Spinal cord (tissue), 10 donors: ENCODE results near the gene IRS2. TPM values are rescaled to one million over a fixed set of nuclear protein-coding genes. Genes with fewer than 3 reads are reported as not detected.

Experiments used
- DNase-seq, 6 donors: peaks; one replicate each; pipeline versions ENCODE4 v3.0.0 to v3.0.0-alpha.2; 2013 to 2015; ENCODE audit warnings: low spot score in 6 of 6, low read depth in 4 of 6
- H3K27ac ChIP-seq: one replicate; pipeline ENCODE4 v1.5.1; 2013; ENCODE audit warnings: low read depth, low read length, control low read depth
- H3K27me3 ChIP-seq: one replicate; pipeline ENCODE4 v1.6.1; 2013; ENCODE audit warnings: low read length; ENCODE audit not compliant: control insufficient read depth, insufficient read depth
- H3K36me3 ChIP-seq: one replicate; pipeline ENCODE4 v1.6.1; 2013; ENCODE audit warnings: low read length; ENCODE audit not compliant: control insufficient read depth, insufficient read depth
- H3K4me1 ChIP-seq: one replicate; pipeline ENCODE4 v1.6.1; 2013; ENCODE audit warnings: low read length; ENCODE audit not compliant: control insufficient read depth, insufficient read depth
- H3K4me3 ChIP-seq: one replicate; pipeline ENCODE4 v1.5.1; 2013; ENCODE audit warnings: low read depth, low read length, control low read depth
- H3K9me3 ChIP-seq: one replicate; pipeline ENCODE4 v1.6.1; 2013; ENCODE audit warnings: low read length; ENCODE audit not compliant: control insufficient read depth, insufficient read depth
- WGBS: methylation state at CpG from one replicate; pipeline ENCODE4 v1.1.5; 2013; ENCODE audit warnings: missing lambda C conversion rate; ENCODE audit not compliant: insufficient coverage; 5-methylcytosine and 5-hydroxymethylcytosine counted together
- polyA plus RNA-seq, 2 donors: library from polyadenylated mRNA; unstranded; fragments of 120-200 nt; gene quantifications; one replicate each; pipeline ENCODE4 v1.2.1, GENCODE V29; 2013; ENCODE audit not compliant: insufficient read length in 2 of 2
- total RNA-seq, 2 donors: library from RNA; depleted of rRNA in 1 of 2; stranded (reverse); fragments of 120-200 nt in 1 of 2; fragments of >200 nt in 1 of 2; gene quantifications; one replicate each; pipeline versions ENCODE4 v1.2.3 to v1.2.4, GENCODE V29; 2013 to 2014
- donor health status: healthy.

The IRS2 gene
- total and polyA plus RNA-seq, 4 donors = 6.2 to 19.0 (median 14.5) TPM

- DNase-seq = no peak
- H3K36me3 ChIP-seq = no peaks in the 10 kb centered on the region
- no peak overlapping the region for H3K27ac ChIP-seq
- H3K4me3 ChIP-seq = no peak overlapping the region
- H3K9me3 ChIP-seq = no peaks in the 10 kb centered on the region
- WGBS = 100% methylated on average over 1 of the region's 6 CpGs
- no peaks in the 10 kb centered on the region for H3K27me3 ChIP-seq
- H3K4me1 ChIP-seq = no peaks in the 10 kb centered on the region
These were observed 33.5 kb upstream of the IRS2 start for GRCh38 chr13:109819874-109820273.

GRCh38 chr13:109818886-109819285 is 32.5 kb upstream of the IRS2 start:
- H3K27me3 ChIP-seq = no peaks in the 10 kb centered on the region
- WGBS = 90% methylated on average over 2 of the region's 5 CpGs
- no peaks in the 10 kb centered on the region for H3K36me3 ChIP-seq
- no peaks in the 10 kb centered on the region for H3K4me1 ChIP-seq
- H3K9me3 ChIP-seq = no peaks in the 10 kb centered on the region
- H3K4me3 ChIP-seq = no peak overlapping the region
- no peak overlapping the region for H3K27ac ChIP-seq
- DNase-seq = no peak

GRCh38 chr13:109817591-109818535 is 31.5 kb upstream of the IRS2 start:
- 60% methylated on average over 8 of the region's 9 CpGs for WGBS
- Histone ChIP-seq H3K36me3 (no peaks in the 10 kb centered on the region), H3K4me1 (no peaks in the 10 kb centered on the region), H3K27ac (no peak overlapping the region), H3K9me3 (no peaks in the 10 kb centered on the region), H3K4me3 (no peak overlapping the region), H3K27me3 (no peaks in the 10 kb centered on the region)
- DNase-seq = no peak

GRCh38 chr13:109816808-109817203 is 30.4 kb upstream of the IRS2 start:
- no peaks in the 10 kb centered on the region for H3K27me3 ChIP-seq
- H3K4me3 ChIP-seq = no peak overlapping the region
- H3K36me3 ChIP-seq = no peaks in the 10 kb centered on the region
- WGBS = no CpG with 5 or more reads among the region's 4 CpGs
- no peak for DNase-seq
- H3K27ac ChIP-seq = no peak overlapping the region
- H3K9me3 ChIP-seq = no peaks in the 10 kb centered on the region
- H3K4me1 ChIP-seq = no peaks in the 10 kb centered on the region

- no peaks in the 10 kb centered on the region for H3K36me3 ChIP-seq
- WGBS = 35% methylated on average over 2 of the region's 5 CpGs
- no peaks in the 10 kb centered on the region for H3K9me3 ChIP-seq
- H3K4me3 ChIP-seq = no peak overlapping the region
- no peak overlapping the region for H3K27ac ChIP-seq
- no peaks in the 10 kb centered on the region for H3K4me1 ChIP-seq
- peak in 2 of 6 donors; percentile 29 to 54 for DNase-seq
- no peaks in the 10 kb centered on the region for H3K27me3 ChIP-seq
These were observed 29.9 kb upstream of the IRS2 start for GRCh38 chr13:109816112-109816807.

- DNase-seq = no peak
- no peaks in the 10 kb centered on the region for H3K4me1 ChIP-seq
- no peaks in the 10 kb centered on the region for H3K9me3 ChIP-seq
- no peak overlapping the region for H3K27ac ChIP-seq
- H3K36me3 ChIP-seq = no peaks in the 10 kb centered on the region
- WGBS = 74% methylated on average over 3 of the region's 5 CpGs
- H3K4me3 ChIP-seq = no peak overlapping the region
- H3K27me3 ChIP-seq = no peaks in the 10 kb centered on the region
These were observed 29.3 kb upstream of the IRS2 start for GRCh38 chr13:109815651-109816050.

- peaks cover 3% of the 10 kb centered on the region for H3K4me1 ChIP-seq
- H3K36me3 ChIP-seq = no peaks in the 10 kb centered on the region
- H3K27ac ChIP-seq = no peak overlapping the region
- H3K27me3 ChIP-seq = no peaks in the 10 kb centered on the region
- H3K9me3 ChIP-seq = no peaks in the 10 kb centered on the region
- DNase-seq = no peak
- no peak overlapping the region for H3K4me3 ChIP-seq
These were observed 27.3 kb upstream of the IRS2 start for GRCh38 chr13:109813663-109814062.

GRCh38 chr13:109812382-109812781 is 26.0 kb upstream of the IRS2 start:
- H3K4me1 ChIP-seq = peaks cover 3% of the 10 kb centered on the region
- no peaks in the 10 kb centered on the region for H3K36me3 ChIP-seq
- WGBS = 97% methylated on average over 4 of the region's 8 CpGs
- H3K4me3 ChIP-seq = no peak overlapping the region
- H3K27me3 ChIP-seq = no peaks in the 10 kb centered on the region
- H3K27ac ChIP-seq = no peak overlapping the region
- no peak for DNase-seq
- no peaks in the 10 kb centered on the region for H3K9me3 ChIP-seq

- WGBS = 86% methylated on average over 19 of the region's 19 CpGs
These were observed 24.6 kb upstream of the IRS2 start for GRCh38 chr13:109810761-109811510.

More at GRCh38 chr13:109810761-109811510, 24.6 kb upstream of the IRS2 start:
- Histone ChIP-seq H3K27ac (no peak overlapping the region), H3K4me1 (peaks cover 3% of the 10 kb centered on the region), H3K9me3 (no peaks in the 10 kb centered on the region), H3K36me3 (no peaks in the 10 kb centered on the region), H3K4me3 (no peak overlapping the region), H3K27me3 (no peaks in the 10 kb centered on the region)
- DNase-seq = no peak
